ENCODE data around the gene TSG101.

Gene TSG101

DNA sequence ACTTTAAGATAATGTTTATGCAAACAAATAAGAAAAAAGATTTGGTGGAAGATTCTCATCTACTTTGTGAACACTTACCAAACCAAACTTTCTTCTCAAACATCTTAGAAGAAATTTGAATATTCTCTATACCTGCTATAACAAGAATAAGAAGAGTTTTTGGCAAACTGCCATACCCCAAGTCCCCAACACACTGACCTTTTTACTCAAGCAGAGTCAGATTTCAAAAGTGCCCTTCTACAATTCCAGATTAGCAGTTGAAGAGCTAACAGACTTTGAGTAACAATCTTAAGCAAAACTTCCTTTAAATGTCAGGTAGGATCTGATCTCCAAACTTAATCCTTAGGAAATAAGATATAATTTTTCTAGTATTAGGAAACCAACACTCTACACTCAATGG, 33.9 kb downstream of the TSG101 start:
- TF ChIP-seq SIN3A (IDR thresholded peaks at IDR 0.05; ENCODE audit: borderline replicate concordance, insufficient read depth, low read length), result no peak
- no peak for TF ChIP-seq REST (IDR thresholded peaks at IDR 0.05; ENCODE audit: insufficient read depth in 1 of 2, low read depth in 2 of 2, low read length in 2 of 2)
- TF ChIP-seq POLR2AphosphoS5 (IDR thresholded peaks at IDR 0.05; ENCODE audit: low read depth, low read length), result no peak
- TF ChIP-seq TAF1 (IDR thresholded peaks at IDR 0.05; ENCODE audit: borderline replicate concordance, insufficient read depth, low read length), result no peak
- no peak for TF ChIP-seq FOXP2 (optimal IDR thresholded peaks at IDR 0.05; ENCODE audit: borderline replicate concordance, extremely low read depth, extremely low read length, insufficient read depth)

GRCh38 chr11:18491924-18492323, 34.8 kb downstream of the TSG101 start:
- TF ChIP-seq TAF1 (IDR thresholded peaks at IDR 0.05; ENCODE audit: borderline replicate concordance, insufficient read depth, low read length) (no peak), POLR2AphosphoS5 (IDR thresholded peaks at IDR 0.05; ENCODE audit: low read depth, low read length) (no peak), SIN3A (IDR thresholded peaks at IDR 0.05; ENCODE audit: borderline replicate concordance, insufficient read depth, low read length) (no peak), REST (IDR thresholded peaks at IDR 0.05; ENCODE audit: insufficient read depth in 1 of 2, low read depth in 2 of 2, low read length in 2 of 2) (no peak)

DNA sequence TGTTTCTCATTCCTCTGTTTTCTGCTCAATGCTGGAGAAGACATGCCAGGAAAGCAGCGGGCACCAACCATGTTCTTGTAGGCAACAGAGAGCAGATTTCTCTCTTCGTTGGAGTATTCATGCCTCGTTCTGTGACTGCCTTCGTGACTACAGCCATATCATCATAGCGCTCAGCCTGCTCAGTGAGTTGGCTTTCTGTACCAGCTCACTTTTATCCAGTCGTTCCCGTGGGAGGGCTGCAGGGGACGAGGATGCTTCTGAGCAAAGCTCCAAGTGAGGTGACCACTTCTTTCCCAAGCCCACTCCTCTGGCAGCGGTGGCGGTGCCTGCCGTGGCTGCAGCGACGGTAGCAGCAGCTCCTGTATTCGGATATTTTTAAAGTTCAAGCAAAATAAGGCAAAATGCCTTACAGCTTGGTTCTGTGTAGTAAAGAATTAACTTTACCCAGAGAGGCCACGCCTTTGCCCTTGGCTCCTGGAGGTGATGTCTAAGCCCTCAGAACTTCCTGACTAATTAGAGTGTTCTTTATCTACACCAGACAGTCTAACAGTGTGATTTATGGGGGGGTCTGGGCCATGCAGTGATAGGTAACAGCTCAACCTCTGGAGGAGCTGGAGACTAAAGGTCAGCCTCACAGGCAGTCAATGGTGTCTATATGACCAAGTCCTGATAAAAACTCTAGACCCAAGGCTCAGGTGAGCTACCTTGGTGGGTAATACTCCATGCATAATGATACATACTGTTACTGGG, 35.8 kb downstream of the TSG101 start:
- no peak for TF ChIP-seq SIN3A (IDR thresholded peaks at IDR 0.05; ENCODE audit: borderline replicate concordance, insufficient read depth, low read length)
- no peak for TF ChIP-seq REST (IDR thresholded peaks at IDR 0.05; ENCODE audit: insufficient read depth in 1 of 2, low read depth in 2 of 2, low read length in 2 of 2)
- no peak for TF ChIP-seq POLR2AphosphoS5 (IDR thresholded peaks at IDR 0.05; ENCODE audit: low read depth, low read length)
- TF ChIP-seq FOXP2 (optimal IDR thresholded peaks at IDR 0.05; ENCODE audit: borderline replicate concordance, extremely low read depth, extremely low read length, insufficient read depth), result no peak
- TF ChIP-seq TAF1 (IDR thresholded peaks at IDR 0.05; ENCODE audit: borderline replicate concordance, insufficient read depth, low read length), result no peak

DNA sequence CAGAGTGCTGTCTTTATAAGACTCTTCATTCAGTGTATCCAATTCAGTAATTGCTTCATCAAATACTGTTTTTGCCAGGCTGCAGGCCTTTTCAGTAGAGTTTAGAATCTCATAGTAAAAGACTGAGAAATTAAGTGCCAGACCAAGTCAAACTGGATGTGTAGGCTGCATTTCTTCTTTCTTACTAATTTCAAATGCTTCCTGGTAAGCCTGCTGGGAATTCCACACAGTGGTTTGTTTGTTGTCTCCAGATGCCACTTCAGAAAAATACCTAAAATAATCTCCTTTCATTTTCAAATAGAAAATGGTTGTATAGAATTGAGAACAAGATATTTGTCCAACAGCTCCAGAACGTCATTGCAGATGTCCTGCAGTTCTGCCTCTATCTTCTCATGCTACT, 36.4 kb downstream of the TSG101 start:
- no peak for TF ChIP-seq TAF1 (IDR thresholded peaks at IDR 0.05; ENCODE audit: borderline replicate concordance, insufficient read depth, low read length)
- no peak for TF ChIP-seq SIN3A (IDR thresholded peaks at IDR 0.05; ENCODE audit: borderline replicate concordance, insufficient read depth, low read length)
- TF ChIP-seq REST (IDR thresholded peaks at IDR 0.05; ENCODE audit: insufficient read depth in 1 of 2, low read depth in 2 of 2, low read length in 2 of 2), result no peak
- TF ChIP-seq POLR2AphosphoS5 (IDR thresholded peaks at IDR 0.05; ENCODE audit: low read depth, low read length), result no peak
- TF ChIP-seq FOXP2 (optimal IDR thresholded peaks at IDR 0.05; ENCODE audit: borderline replicate concordance, extremely low read depth, extremely low read length, insufficient read depth), result no peak
